Activated naive CD4-positive, alpha-beta T cell treated with anti-CD3 and anti-CD28 coated beads, Interleukin-2, amount 10 ng/mL, durations not matched to agents 7 days and 5 days (primary cell): ENCODE results near the gene PIK3C2A.
A peak's percentile ranks its signal among the peaks of the same experiment; 100 is the strongest.
"Not testable (repeated sequence)": the region's sequence is repeated elsewhere in the genome, so short reads cannot be mapped to it uniquely, and the experiment has no call there.

Experiments
- CTCF ChIA-PET: fragments of 350-600 bp; sonication (Branson Sonifier 250); formaldehyde crosslinking; loops from one replicate; lab custom pipeline; 2021; ENCODE audit warnings: antibody characterized with exemption; lab: Charles Lee
- DNase-seq: peaks from one replicate; pipeline ENCODE4 v3.0.0-alpha.2; 2020
- H3K27ac Mint-ChIP-seq: one replicate; pipeline ENCODE4 v1.8.0; 2021; ENCODE audit warnings: mild to moderate bottlenecking, moderate library complexity, mixed read lengths
- H3K27me3 Mint-ChIP-seq: one replicate; pipeline ENCODE4 v1.8.0; 2021; ENCODE audit warnings: mild to moderate bottlenecking, mixed read lengths
- H3K36me3 Mint-ChIP-seq: one replicate; pipeline ENCODE4 v1.8.0; 2021; ENCODE audit warnings: mixed read lengths
- H3K4me1 Mint-ChIP-seq: one replicate; pipeline ENCODE4 v1.8.0; 2021; ENCODE audit warnings: mixed read lengths
- H3K4me3 Mint-ChIP-seq: one replicate; pipeline ENCODE4 v1.8.0; 2021; ENCODE audit warnings: mild to moderate bottlenecking, moderate library complexity, mixed read lengths
- H3K9me3 Mint-ChIP-seq: one replicate; pipeline ENCODE4 v1.8.0; 2021; ENCODE audit warnings: mixed read lengths

The PIK3C2A gene, protein sequence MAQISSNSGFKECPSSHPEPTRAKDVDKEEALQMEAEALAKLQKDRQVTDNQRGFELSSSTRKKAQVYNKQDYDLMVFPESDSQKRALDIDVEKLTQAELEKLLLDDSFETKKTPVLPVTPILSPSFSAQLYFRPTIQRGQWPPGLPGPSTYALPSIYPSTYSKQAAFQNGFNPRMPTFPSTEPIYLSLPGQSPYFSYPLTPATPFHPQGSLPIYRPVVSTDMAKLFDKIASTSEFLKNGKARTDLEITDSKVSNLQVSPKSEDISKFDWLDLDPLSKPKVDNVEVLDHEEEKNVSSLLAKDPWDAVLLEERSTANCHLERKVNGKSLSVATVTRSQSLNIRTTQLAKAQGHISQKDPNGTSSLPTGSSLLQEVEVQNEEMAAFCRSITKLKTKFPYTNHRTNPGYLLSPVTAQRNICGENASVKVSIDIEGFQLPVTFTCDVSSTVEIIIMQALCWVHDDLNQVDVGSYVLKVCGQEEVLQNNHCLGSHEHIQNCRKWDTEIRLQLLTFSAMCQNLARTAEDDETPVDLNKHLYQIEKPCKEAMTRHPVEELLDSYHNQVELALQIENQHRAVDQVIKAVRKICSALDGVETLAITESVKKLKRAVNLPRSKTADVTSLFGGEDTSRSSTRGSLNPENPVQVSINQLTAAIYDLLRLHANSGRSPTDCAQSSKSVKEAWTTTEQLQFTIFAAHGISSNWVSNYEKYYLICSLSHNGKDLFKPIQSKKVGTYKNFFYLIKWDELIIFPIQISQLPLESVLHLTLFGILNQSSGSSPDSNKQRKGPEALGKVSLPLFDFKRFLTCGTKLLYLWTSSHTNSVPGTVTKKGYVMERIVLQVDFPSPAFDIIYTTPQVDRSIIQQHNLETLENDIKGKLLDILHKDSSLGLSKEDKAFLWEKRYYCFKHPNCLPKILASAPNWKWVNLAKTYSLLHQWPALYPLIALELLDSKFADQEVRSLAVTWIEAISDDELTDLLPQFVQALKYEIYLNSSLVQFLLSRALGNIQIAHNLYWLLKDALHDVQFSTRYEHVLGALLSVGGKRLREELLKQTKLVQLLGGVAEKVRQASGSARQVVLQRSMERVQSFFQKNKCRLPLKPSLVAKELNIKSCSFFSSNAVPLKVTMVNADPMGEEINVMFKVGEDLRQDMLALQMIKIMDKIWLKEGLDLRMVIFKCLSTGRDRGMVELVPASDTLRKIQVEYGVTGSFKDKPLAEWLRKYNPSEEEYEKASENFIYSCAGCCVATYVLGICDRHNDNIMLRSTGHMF (N-terminal part only)

DNA sequence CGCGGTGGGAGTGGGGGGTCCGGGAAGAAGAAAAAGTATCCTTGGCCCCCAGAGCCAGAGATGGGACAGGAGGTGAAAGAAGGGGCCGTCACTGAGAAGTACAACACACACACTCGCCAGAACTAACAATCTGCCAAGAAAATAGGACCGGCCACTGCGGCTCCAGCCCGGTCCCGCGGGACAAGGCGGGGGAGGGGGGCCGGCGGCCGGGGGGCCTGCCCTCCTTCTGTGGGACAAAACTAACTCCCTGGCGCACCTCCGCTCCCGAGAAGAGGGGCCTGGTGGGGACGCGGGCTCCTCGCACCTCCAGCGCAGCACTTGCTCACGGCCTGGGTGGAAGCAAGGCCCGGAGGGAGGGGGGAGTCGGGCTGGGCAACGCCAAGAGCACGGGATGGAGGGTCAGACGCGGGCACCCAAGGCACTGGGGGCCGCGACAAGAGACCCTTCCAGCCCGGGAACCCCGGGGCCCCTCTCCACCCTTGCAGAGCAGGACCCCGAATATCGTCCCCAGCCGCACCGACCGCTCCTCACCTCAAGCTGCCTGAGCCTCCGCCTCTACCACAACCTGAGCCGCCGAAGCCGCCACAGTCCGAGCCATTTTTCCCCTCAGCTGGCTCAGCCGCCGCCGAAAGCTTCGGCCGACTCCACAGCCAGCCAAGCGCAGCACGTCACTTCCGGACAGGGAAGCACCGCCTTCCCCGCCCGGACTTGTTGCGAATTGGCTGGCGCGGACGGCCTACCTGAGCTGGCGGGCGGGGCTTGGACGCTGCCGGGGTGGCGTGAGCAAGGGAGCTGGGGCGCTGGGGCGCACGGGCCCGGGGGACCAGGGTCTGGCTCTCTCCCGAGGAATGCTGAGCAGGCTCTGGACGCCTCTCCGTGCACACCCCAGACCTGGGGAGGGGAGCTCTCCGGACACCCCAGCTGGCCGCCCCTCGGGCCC, at the start of gene PIK3C2A:
Gene PIK3C2A, minus strand, starts transcription at position 670 of the 940 bp plus-strand sequence. CDS start 38,245 bp downstream, outside the sequence.
- peak; percentile 98 for DNase-seq
- no peaks in the 10 kb centered on the region for H3K9me3 Mint-ChIP-seq
- H3K27ac Mint-ChIP-seq: peak within 1 kb of the TSS; percentile 94
- H3K27me3 Mint-ChIP-seq: no peaks in the 10 kb centered on the region
- H3K36me3 Mint-ChIP-seq: peaks cover 3% of the 10 kb centered on the region
- peaks cover 31% of the 10 kb centered on the region for H3K4me1 Mint-ChIP-seq
- peak within 1 kb of the TSS; percentile 95 for H3K4me3 Mint-ChIP-seq
- CTCF ChIA-PET: interaction anchor here (1.6 kb wide), 1 partner anchor 22 kb away, joined by 4 read pairs; no protein-coding TSS in a partner anchor

DNA sequence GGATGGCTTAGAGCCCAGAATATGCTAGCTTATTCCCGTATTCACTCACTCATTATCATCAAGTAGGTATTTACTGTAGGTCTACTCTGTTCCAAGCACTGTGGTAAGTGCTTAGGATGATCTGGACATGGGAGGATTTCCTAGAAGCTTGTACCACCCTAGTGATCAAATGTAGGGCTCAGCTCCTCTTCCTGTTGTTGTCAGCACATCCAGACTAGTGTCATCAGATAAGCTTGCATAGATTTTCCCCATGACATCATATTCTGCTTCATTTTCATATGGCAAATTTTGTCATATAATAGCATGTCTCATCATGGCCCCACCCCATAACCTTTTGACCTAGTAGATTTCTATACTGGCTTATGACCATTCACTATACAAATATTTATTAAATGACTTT, 49.4 kb upstream of the PIK3C2A start:
- peaks cover 16% of the 10 kb centered on the region for H3K27me3 Mint-ChIP-seq
- H3K27ac Mint-ChIP-seq: no peak overlapping the region
- no peaks in the 10 kb centered on the region for H3K9me3 Mint-ChIP-seq
- no peaks in the 10 kb centered on the region for H3K36me3 Mint-ChIP-seq
- DNase-seq: no peak
- H3K4me3 Mint-ChIP-seq: no peak overlapping the region
- CTCF ChIA-PET: interaction anchor here (1.4 kb wide), 1 partner anchor 127 kb away, joined by 3 read pairs; no protein-coding TSS in a partner anchor
- peaks cover 9% of the 10 kb centered on the region for H3K4me1 Mint-ChIP-seq

GRCh38 chr11:17256512-17256911, 48.7 kb upstream of the PIK3C2A start:
- Mint-ChIP-seq H3K4me3 (no peak overlapping the region), H3K9me3 (no peaks in the 10 kb centered on the region), H3K27ac (no peak overlapping the region), H3K36me3 (no peaks in the 10 kb centered on the region), H3K4me1 (peaks cover 9% of the 10 kb centered on the region), H3K27me3 (peaks cover 16% of the 10 kb centered on the region)
- CTCF ChIA-PET: no interaction called here
- no peak for DNase-seq

DNA sequence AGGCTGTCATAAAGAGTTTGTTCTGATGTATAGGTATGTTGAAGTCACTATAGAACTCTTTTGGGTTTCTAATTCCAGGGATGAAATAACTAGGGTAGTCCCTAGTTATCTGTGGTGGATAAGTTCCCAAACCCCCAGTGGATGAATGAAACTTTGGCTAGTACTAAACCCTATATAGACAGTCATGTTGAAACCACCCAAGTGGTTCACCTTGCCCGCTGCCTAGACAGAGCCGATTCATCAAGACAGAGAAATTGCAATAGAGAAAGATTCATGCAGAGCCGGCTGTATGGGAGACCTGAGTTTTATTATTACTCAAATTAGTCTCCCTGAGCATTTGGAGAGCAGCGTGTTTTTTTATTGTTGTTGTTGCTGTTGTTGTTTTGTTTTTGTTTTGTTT, 44.9 kb upstream of the PIK3C2A start:
- peaks cover 25% of the 10 kb centered on the region for H3K27me3 Mint-ChIP-seq
- H3K4me3 Mint-ChIP-seq: no peak overlapping the region
- H3K9me3 Mint-ChIP-seq: no peaks in the 10 kb centered on the region
- peaks cover 9% of the 10 kb centered on the region for H3K4me1 Mint-ChIP-seq
- CTCF ChIA-PET: no interaction called here
- no peak for DNase-seq
- no peaks in the 10 kb centered on the region for H3K36me3 Mint-ChIP-seq
- no peak overlapping the region for H3K27ac Mint-ChIP-seq

- H3K9me3 Mint-ChIP-seq: no peaks in the 10 kb centered on the region
Measured at GRCh38 chr11:17250561-17251350, 43.0 kb upstream of the PIK3C2A start.

DNA sequence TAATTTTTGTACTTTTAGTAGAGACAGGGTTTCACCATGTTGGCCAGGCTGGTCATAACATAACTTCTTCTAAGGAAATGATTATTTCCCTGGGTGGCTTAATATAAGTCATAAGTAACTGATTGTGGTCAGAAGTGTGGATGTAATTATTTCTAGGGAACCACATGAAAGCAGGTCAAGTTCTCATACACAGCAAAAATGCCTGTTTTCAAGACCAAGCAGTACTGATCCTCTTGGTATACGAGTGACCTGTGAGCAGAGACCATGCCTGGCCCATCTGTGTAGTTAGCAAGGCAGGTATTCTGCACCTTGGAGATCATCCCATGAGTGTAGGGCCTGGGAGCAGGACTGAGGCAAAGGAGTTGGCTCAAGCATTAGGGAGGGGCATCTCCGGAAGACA, 36.3 kb upstream of the PIK3C2A start:
- Mint-ChIP-seq H3K36me3 (no peaks in the 10 kb centered on the region), H3K27me3 (peaks cover 68% of the 10 kb centered on the region), H3K27ac (no peak overlapping the region), H3K4me1 (peaks cover 8% of the 10 kb centered on the region), H3K9me3 (no peaks in the 10 kb centered on the region), H3K4me3 (no peak overlapping the region)
- CTCF ChIA-PET: interaction anchor here (0.6 kb wide), 1 partner anchor 14 kb away, joined by 3 read pairs; no protein-coding TSS in a partner anchor
- no peak for DNase-seq

More at GRCh38 chr11:17250561-17251350, 43.0 kb upstream of the PIK3C2A start:
- no peaks in the 10 kb centered on the region for H3K4me1 Mint-ChIP-seq
- H3K4me3 Mint-ChIP-seq: no peak overlapping the region
- no peaks in the 10 kb centered on the region for H3K36me3 Mint-ChIP-seq
- H3K27me3 Mint-ChIP-seq: peaks cover 35% of the 10 kb centered on the region
- no peak overlapping the region for H3K27ac Mint-ChIP-seq
- DNase-seq: no peak
- CTCF ChIA-PET: interaction anchor here (0.9 kb wide), 1 partner anchor 21 kb away, joined by 3 read pairs; no protein-coding TSS in a partner anchor

GRCh38 chr11:17242954-17243353, 35.2 kb upstream of the PIK3C2A start:
- CTCF ChIA-PET: not testable (repeated sequence)
- H3K27me3 Mint-ChIP-seq: peaks cover 60% of the 10 kb centered on the region

DNA sequence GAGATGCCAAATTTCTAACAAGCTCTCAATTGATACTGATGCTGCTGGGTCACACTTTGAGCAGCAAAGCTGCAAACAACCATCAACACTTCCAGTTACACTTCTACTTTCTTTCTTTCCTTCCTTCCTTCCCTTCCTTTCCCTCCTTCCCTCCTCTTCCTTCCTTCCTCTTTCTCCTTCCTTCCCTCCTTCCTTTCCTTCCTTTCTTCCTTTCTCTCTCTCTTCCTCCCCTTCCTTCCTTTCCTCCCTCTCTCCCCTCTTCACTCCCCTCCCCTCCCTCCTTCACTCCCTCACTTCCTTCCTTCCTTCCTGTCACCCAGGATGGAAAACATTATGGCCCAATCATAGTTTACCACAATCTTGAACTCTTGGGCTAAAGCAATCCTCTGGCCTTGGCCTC, 33.0 kb upstream of the PIK3C2A start:
- H3K4me1 Mint-ChIP-seq: peaks cover 8% of the 10 kb centered on the region
- no peak overlapping the region for H3K4me3 Mint-ChIP-seq
- CTCF ChIA-PET: no interaction called here
- peaks cover 65% of the 10 kb centered on the region for H3K27me3 Mint-ChIP-seq
- no peaks in the 10 kb centered on the region for H3K9me3 Mint-ChIP-seq
- DNase-seq: no peak
- no peak overlapping the region for H3K27ac Mint-ChIP-seq
- no peaks in the 10 kb centered on the region for H3K36me3 Mint-ChIP-seq

More at GRCh38 chr11:17242954-17243353, 35.2 kb upstream of the PIK3C2A start:
- H3K4me3 Mint-ChIP-seq, H3K9me3 Mint-ChIP-seq, H3K36me3 Mint-ChIP-seq, H3K4me1 Mint-ChIP-seq, DNase-seq, H3K27ac Mint-ChIP-seq: not testable (repeated sequence)

- peaks cover 62% of the 10 kb centered on the region for H3K27me3 Mint-ChIP-seq
- H3K27ac Mint-ChIP-seq, CTCF ChIA-PET, DNase-seq, H3K36me3 Mint-ChIP-seq, H3K4me1 Mint-ChIP-seq, H3K9me3 Mint-ChIP-seq, H3K4me3 Mint-ChIP-seq: not testable (repeated sequence)
Measured at GRCh38 chr11:17239927-17240326, 32.1 kb upstream of the PIK3C2A start.

DNA sequence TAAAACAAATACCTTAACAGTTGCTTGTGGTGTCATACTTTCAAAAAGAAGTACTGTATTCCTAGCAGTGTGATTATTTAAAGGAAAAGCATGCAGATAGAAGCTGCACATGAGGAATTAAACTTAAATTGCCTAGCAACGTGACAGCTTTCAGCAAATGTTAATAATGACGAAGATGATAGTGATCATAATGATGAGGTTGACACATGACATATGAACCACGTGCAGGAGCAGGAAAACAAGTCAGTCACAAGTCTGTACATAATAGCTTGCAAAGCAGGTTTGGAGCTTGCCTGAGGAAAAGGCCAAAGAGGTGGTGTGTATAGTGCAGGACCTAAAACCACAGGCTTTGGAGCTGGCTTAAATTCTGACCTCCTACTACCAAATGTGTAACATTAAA, 30.6 kb upstream of the PIK3C2A start:
- Mint-ChIP-seq H3K4me3 (no peak overlapping the region), H3K27me3 (peaks cover 63% of the 10 kb centered on the region), H3K27ac (no peak overlapping the region), H3K4me1 (peaks cover 5% of the 10 kb centered on the region), H3K36me3 (no peaks in the 10 kb centered on the region), H3K9me3 (no peaks in the 10 kb centered on the region)
- DNase-seq: no peak
- CTCF ChIA-PET: interaction anchor here (1.2 kb wide), 1 partner anchor 9 kb away, joined by 7 read pairs; no protein-coding TSS in a partner anchor

GRCh38 chr11:17233101-17233500, 25.3 kb upstream of the PIK3C2A start:
- H3K36me3 Mint-ChIP-seq: no peaks in the 10 kb centered on the region
- H3K27me3 Mint-ChIP-seq: peaks cover 41% of the 10 kb centered on the region
- no peak overlapping the region for H3K4me3 Mint-ChIP-seq
- no peaks in the 10 kb centered on the region for H3K9me3 Mint-ChIP-seq
- CTCF ChIA-PET: interaction anchor here (1.3 to 1.5 kb wide), 2 partner anchors 11 to 150 kb away, joined by 4 to 5 read pairs; no protein-coding TSS in a partner anchor
- H3K27ac Mint-ChIP-seq: no peak overlapping the region
- peaks cover 25% of the 10 kb centered on the region for H3K4me1 Mint-ChIP-seq
- DNase-seq: no peak
